Ascending aorta (tissue), 2 donors: ENCODE measurements around the gene MYBBP1A. TPM values are rescaled to one million over a fixed set of nuclear protein-coding genes. Genes with fewer than 3 reads are reported as not detected.
"Not testable (repeated sequence)": the region's sequence is repeated elsewhere in the genome, so short reads cannot be mapped to it uniquely, and the experiment has no call there.

Source experiments
- DNase-seq, 2 donors: peaks; one replicate each; pipeline ENCODE4 v3.0.0-alpha.2; 2019; ENCODE audit warnings: low spot score in 2 of 2
- H3K27ac ChIP-seq, 2 donors: fragments of 200-600 bp; sonication (generic); one replicate each; pipeline ENCODE4 v1.5.1; 2016 to 2017; ENCODE audit warnings: mild to moderate bottlenecking in 1 of 2
- H3K27me3 ChIP-seq: fragments of 200-600 bp; sonication (generic); one replicate; pipeline ENCODE4 v1.5.1; 2017
- H3K36me3 ChIP-seq, 2 donors: fragments of 200-600 bp; sonication (generic); one replicate each; pipeline ENCODE4 v1.5.1; 2016
- H3K4me1 ChIP-seq, 2 donors: fragments of 200-600 bp; sonication (generic); one replicate each; pipeline ENCODE4 v1.5.1; 2016 to 2017; ENCODE audit warnings: mild to moderate bottlenecking in 1 of 2
- H3K4me3 ChIP-seq, 2 donors: fragments of 200-600 bp; sonication (generic); one replicate each; pipeline ENCODE4 v1.5.1; 2016 to 2017; ENCODE audit warnings: mild to moderate bottlenecking in 1 of 2
- H3K9me3 ChIP-seq, 2 donors: fragments of 200-600 bp; sonication (generic); one replicate each; pipeline ENCODE4 v1.5.1; 2016
- intact Hi-C: fragments of 100-400 bp; cut with DNase I; formaldehyde crosslinking; loops from one replicate; pipeline ENCODE4 v1.15.1; 2023
- total RNA-seq: library from RNA; depleted of rRNA; stranded (reverse); fragments of >200 nt; gene quantifications from one replicate; pipeline ENCODE4 v1.1.0, GENCODE V29; 2016
- TF ChIP-seq, protein P1 (sequence below), 3 experiments: fragments of 200-600 bp in 2 of 3; fragments of 450-650 bp in 1 of 3; sonication (generic) in 2 of 3; IDR thresholded peaks; one replicate each; pipeline ENCODE4 v1.5.1; 2016 to 2019; ENCODE audit warnings: antibody characterized with exemption in 3 of 3, mild to moderate bottlenecking in 1 of 3, moderate library complexity in 1 of 3

MYBBP1A gene
- total RNA-seq, 1 donor from 2014 or later: 94.5 TPM

DNA sequence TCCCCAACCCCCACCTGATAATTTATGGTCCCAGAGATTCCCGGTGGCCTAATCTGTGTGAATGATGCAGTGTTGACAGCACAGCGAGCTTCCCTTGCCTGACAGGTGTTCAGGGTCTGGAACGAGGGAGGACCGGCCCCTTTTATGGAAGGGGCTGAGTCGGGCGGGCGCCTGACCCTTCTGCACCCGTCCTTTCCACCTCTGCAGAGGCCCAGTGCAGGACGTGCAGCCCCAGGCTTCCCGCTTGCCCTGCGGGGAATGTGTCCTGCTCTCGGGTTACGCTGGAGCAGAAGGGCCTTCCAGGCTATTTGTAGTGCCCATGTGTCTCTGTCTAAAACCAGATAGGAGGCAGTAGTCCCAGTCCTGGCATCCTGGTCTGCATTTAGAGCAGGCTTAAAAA lies 45.4 kb upstream of the MYBBP1A start:
- intact Hi-C loops: no loop called here
- Histone ChIP-seq H3K4me3 (no peak overlapping the region), H3K36me3 (no peaks in the 10 kb centered on the region), H3K9me3 (no peaks in the 10 kb centered on the region), H3K4me1 (no peaks in the 10 kb centered on the region), H3K27ac (no peak overlapping the region), H3K27me3 (no peaks in the 10 kb centered on the region)
- TF ChIP-seq, protein P1, sequence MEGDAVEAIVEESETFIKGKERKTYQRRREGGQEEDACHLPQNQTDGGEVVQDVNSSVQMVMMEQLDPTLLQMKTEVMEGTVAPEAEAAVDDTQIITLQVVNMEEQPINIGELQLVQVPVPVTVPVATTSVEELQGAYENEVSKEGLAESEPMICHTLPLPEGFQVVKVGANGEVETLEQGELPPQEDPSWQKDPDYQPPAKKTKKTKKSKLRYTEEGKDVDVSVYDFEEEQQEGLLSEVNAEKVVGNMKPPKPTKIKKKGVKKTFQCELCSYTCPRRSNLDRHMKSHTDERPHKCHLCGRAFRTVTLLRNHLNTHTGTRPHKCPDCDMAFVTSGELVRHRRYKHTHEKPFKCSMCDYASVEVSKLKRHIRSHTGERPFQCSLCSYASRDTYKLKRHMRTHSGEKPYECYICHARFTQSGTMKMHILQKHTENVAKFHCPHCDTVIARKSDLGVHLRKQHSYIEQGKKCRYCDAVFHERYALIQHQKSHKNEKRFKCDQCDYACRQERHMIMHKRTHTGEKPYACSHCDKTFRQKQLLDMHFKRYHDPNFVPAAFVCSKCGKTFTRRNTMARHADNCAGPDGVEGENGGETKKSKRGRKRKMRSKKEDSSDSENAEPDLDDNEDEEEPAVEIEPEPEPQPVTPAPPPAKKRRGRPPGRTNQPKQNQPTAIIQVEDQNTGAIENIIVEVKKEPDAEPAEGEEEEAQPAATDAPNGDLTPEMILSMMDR (IDR thresholded peaks at IDR 0.05): no peak
- no peak for DNase-seq

DNA sequence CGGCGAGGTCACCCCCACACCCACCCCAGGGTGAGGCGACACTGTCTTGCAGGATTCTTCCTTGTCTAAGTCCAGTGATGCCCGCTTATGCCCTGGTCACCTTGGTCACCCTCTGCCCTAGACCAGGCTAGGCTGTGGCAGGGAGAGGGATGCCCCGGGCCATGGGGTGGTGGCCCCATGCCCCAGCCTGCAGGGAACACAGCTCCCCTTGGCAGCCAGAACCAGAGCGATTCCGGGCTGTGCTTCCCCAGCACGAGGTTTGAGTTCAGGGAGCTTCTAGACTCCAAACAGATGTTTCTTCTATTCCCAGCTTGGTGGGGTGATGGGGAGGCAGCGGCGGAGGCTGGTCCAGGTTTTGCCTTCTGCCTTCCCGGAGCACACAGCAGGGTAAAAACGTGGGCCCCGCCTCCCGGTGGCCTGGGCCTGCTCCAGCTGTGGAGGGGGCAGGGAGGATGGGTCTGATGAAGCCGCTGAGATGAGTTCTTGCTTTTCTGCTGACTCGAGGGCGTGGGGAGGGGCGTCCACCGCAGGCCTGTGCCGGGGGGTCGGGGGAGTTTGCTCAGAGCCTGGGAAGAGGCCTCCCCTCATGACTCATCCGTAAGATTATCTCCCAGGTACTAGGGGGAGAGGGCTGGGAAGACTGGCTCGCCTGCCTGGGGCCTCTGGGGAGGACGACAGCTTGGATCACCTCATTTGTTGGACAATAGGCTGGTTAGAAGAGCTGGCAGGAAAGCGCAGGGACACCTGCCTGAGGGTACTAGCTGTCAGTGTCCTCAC lies 44.5 kb upstream of the MYBBP1A start:
- Histone ChIP-seq H3K27me3 (no peaks in the 10 kb centered on the region), H3K27ac (no peak overlapping the region), H3K36me3 (no peaks in the 10 kb centered on the region), H3K4me1 (no peaks in the 10 kb centered on the region), H3K9me3 (no peaks in the 10 kb centered on the region), H3K4me3 (no peak overlapping the region)
- intact Hi-C loops: no loop called here
- no peak for DNase-seq
- TF ChIP-seq, protein P1 (IDR thresholded peaks at IDR 0.05): no peak

DNA sequence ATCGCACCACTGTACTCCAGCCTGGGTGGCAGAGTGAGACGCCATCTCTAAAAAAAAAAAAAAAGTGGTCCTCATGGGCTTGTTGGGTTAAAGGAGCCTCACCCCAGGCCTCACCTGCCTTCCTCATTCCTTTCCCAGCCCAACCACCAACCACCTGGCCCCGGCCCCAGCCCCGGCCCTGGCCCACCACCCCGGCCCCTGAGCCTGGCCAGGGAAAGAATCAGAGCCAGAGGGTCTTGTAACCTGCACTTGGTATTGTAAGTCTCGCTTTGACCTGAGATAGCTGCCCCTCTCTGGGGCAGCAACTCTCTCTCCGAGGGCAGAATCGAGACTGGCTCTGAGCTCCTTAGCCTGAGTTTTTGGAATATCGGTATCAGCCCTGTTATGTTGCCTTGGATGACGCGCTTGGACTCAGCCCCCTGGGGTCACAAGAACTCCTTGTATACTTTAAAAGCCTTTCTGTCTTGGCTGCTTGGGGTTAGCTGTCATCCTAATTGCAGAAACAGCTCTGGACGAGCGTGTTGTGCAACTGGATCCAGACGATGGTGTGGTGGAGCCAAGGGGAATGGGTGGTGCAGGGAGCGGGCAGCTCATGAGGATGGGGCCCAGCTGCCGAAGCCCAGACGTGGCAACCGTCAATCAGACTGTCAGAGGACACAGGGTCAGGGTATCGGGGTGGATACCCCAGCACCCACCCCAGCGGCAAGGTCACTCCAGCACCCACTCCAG lies 43.8 kb upstream of the MYBBP1A start:
- TF ChIP-seq, protein P1 (IDR thresholded peaks at IDR 0.05): no peak
- no peak overlapping the region for H3K4me3 ChIP-seq
- intact Hi-C loops: no loop called here
- H3K9me3 ChIP-seq: no peaks in the 10 kb centered on the region
- no peak for DNase-seq
- no peaks in the 10 kb centered on the region for H3K4me1 ChIP-seq
- no peaks in the 10 kb centered on the region for H3K36me3 ChIP-seq
- no peaks in the 10 kb centered on the region for H3K27me3 ChIP-seq
- H3K27ac ChIP-seq: no peak overlapping the region

DNA sequence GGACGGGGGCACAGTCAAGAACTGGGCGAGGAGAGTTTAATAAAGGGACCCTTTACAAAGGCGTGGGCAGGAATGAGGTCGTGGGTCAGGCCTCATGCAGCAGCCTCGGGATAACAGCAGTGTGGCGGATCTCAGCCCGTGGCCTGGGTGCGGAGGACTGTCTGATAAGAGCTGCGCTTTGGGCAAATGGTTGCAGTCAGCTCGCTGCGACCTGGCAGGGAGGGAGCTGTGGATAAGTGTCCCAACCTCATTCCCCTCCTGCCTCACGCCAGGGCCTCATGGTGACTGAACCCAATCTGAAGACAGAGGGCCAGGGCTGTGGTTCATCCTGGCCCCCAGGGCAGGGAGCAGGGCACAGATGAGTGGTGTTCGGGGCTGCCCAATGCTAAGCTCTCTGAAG lies 42.8 kb upstream of the MYBBP1A start:
- H3K36me3 ChIP-seq: no peaks in the 10 kb centered on the region
- intact Hi-C loops: no loop called here
- TF ChIP-seq, protein P1 (IDR thresholded peaks at IDR 0.05): no peak
- H3K9me3 ChIP-seq: no peaks in the 10 kb centered on the region
- no peak overlapping the region for H3K4me3 ChIP-seq
- H3K4me1 ChIP-seq: no peaks in the 10 kb centered on the region
- no peak overlapping the region for H3K27ac ChIP-seq
- no peaks in the 10 kb centered on the region for H3K27me3 ChIP-seq
- no peak for DNase-seq

DNA sequence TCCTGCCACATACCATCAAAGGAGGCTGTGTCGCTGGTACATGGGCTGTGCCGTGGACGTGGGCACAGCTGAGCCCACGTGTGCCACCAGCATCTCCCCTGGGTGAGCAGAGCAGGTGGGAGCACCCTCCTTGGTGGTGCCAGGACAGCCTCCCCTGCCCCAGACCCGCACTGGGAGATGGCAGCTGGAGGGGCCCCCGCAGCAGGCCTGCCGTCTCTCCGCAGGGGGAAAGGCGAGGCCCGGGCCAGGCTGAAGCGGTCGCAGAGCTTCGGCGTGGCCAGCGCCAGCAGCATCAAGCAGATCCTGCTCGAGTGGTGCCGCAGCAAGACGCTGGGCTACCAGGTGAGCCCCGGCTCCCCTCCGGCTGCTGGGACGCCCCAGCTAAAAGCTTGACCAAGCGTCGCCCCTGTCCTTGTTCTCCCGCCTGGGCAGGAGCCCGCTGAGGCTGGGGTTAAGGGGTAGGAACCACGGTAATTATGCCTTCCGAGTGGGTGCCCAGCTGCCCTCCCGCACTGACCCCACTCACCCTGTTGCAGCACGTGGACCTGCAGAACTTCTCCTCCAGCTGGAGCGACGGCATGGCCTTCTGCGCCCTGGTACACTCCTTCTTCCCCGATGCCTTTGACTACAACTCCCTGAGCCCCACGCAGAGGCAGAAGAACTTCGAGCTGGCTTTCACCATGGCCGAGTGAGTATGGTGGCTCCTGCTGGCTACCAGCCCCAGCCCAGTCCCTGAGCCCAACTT lies 41.6 kb upstream of the MYBBP1A start:
- TF ChIP-seq, protein P1 (IDR thresholded peaks at IDR 0.05): no peak
- H3K27ac ChIP-seq: no peak overlapping the region
- intact Hi-C loops: no loop called here

DNA sequence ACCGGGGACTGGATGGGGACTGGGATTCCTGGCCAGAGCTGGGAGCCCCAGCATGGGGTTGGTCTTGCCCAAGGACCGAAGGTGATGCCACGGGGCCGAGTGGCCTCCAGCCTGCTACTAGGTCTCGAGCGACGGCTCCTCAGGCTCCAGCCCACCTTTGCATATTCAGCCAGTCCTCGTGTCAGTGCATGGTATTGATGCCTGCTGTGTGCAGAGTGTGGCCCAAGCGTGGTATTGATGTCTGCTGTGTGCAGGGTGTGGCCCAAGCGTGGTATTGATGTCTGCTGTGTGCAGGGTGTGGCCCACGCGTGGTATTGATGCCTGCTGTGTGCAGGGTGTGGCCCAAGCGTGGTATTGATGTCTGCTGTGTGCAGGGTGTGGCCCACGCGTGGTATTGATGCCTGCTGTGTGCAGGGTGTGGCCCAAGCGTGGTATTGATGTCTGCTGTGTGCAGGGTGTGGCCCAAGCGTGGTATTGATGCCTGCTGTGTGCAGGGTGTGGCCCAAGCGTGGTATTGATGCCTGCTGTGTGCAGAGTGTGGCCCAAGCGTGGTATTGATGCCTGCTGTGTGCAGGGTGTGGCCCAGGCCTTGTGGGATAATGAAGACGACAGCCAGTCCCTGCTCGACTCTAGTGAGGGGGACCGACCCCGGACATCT lies 40.6 kb upstream of the MYBBP1A start:
- H3K4me3 ChIP-seq, H3K9me3 ChIP-seq, intact Hi-C loops, H3K4me1 ChIP-seq, H3K27ac ChIP-seq, H3K36me3 ChIP-seq, H3K27me3 ChIP-seq, DNase-seq: not testable (repeated sequence)

More for the DNA sequence above, 41.6 kb upstream of the MYBBP1A start:
- Histone ChIP-seq H3K27me3 (no peaks in the 10 kb centered on the region), H3K4me3 (no peak overlapping the region), H3K4me1 (no peaks in the 10 kb centered on the region), H3K36me3 (no peaks in the 10 kb centered on the region), H3K9me3 (no peaks in the 10 kb centered on the region)
- no peak for DNase-seq
